ENCODE measurements around the gene DNAJC7.

GRCh38 chr17:41996855-41997164 is 20.4 kb downstream of the DNAJC7 start:
- no peak for TF ChIP-seq CTCF (IDR thresholded peaks at IDR 0.05)
- no peak for TF ChIP-seq EZH2 (IDR thresholded peaks at IDR 0.05)

Measured in neural progenitor cell (in vitro differentiated cells).